Activated T-cell treated with anti-CD3 and anti-CD28 coated beads, Interleukin-2, amount 50 U/mL, for 72 hours (primary cell): ENCODE data around the gene CCL8. TPM values are rescaled to one million over a fixed set of nuclear protein-coding genes. Genes with fewer than 3 reads are reported as not detected.

Source experiments
- total RNA-seq, 2 donors: library from RNA; stranded (reverse); gene quantifications; one replicate each; pipeline ENCODE4 v1.2.3, GENCODE V29; 2022

Gene CCL8
- total RNA-seq, 2 donors from 2014 or later = not detected

Other genes starting within 250 kb of the CCL8 start
- 1 to 10 TPM in 1 of 2 donors, not detected in 1; 1.2 TPM for gene CCL2, start 64.2 kb upstream of the CCL8 start, total RNA-seq
- not detected for gene CCL7, start 49.2 kb upstream of the CCL8 start, total RNA-seq
- not detected for gene CCL11, start 33.7 kb upstream of the CCL8 start, total RNA-seq
- gene CCL13, start 37.0 kb downstream of the CCL8 start, total RNA-seq = not detected
- gene CCL1, start 43.8 kb downstream of the CCL8 start, total RNA-seq = not detected